ENCODE measurements around the gene POPDC2.
A peak's percentile ranks its signal among the peaks of the same experiment; 100 is the strongest.

POPDC2 gene

GRCh38 chr3:119669906-119670570 lies 9.6 kb upstream of the POPDC2 start:
- no peak for DNase-seq

GRCh38 chr3:119665954-119666559 lies 5.7 kb upstream of the POPDC2 start:
- DNase-seq = no peak

- peak; percentile 20 for DNase-seq
Measured at GRCh38 chr3:119664850-119665379, 4.5 kb upstream of the POPDC2 start.

GRCh38 chr3:119664370-119664769 lies 4.0 kb upstream of the POPDC2 start:
- DNase-seq = peak; percentile 14

GRCh38 chr3:119663885-119664284 lies 3.5 kb upstream of the POPDC2 start:
- DNase-seq = peak; percentile 68

- peak; percentile 69 for DNase-seq
Measured at GRCh38 chr3:119662604-119663373, 2.4 kb upstream of the POPDC2 start.

GRCh38 chr3:119659606-119660291 lies 640 bp downstream of the POPDC2 start:
- no peak for DNase-seq

GRCh38 chr3:119658994-119659393 lies 1.4 kb downstream of the POPDC2 start:
- no peak for DNase-seq

- DNase-seq = no peak
Measured at GRCh38 chr3:119657887-119658702, 2.3 kb downstream of the POPDC2 start.

- no peak for DNase-seq
Measured at GRCh38 chr3:119653876-119654275, 6.5 kb downstream of the POPDC2 start.

- no peak for DNase-seq
Measured at GRCh38 chr3:119652306-119653033, 7.9 kb downstream of the POPDC2 start.

GRCh38 chr3:119649761-119650160 lies 10.6 kb downstream of the POPDC2 start:
- DNase-seq = no peak

GRCh38 chr3:119647843-119648575 lies 12.4 kb downstream of the POPDC2 start:
- DNase-seq = peak; percentile 36

GRCh38 chr3:119647171-119647570 lies 13.2 kb downstream of the POPDC2 start:
- DNase-seq = no peak

- DNase-seq = no peak
Measured at GRCh38 chr3:119645813-119646212, 14.6 kb downstream of the POPDC2 start.

- DNase-seq = no peak
Measured at GRCh38 chr3:119644481-119644880, 15.9 kb downstream of the POPDC2 start.

- peak; percentile 82 for DNase-seq
Measured at GRCh38 chr3:119643528-119643927, 16.9 kb downstream of the POPDC2 start.

- DNase-seq = peak; percentile 34
Measured at GRCh38 chr3:119642746-119643473, 17.5 kb downstream of the POPDC2 start.

GRCh38 chr3:119641416-119641815 lies 19.0 kb downstream of the POPDC2 start:
- no peak for DNase-seq

Measured in fibroblast of skin of abdomen (primary cell).